ENCODE results near the gene MYO9B.
"Not testable (repeated sequence)": the region's sequence is repeated elsewhere in the genome, so short reads cannot be mapped to it uniquely, and the experiment has no call there.

MYO9B gene

DNA sequence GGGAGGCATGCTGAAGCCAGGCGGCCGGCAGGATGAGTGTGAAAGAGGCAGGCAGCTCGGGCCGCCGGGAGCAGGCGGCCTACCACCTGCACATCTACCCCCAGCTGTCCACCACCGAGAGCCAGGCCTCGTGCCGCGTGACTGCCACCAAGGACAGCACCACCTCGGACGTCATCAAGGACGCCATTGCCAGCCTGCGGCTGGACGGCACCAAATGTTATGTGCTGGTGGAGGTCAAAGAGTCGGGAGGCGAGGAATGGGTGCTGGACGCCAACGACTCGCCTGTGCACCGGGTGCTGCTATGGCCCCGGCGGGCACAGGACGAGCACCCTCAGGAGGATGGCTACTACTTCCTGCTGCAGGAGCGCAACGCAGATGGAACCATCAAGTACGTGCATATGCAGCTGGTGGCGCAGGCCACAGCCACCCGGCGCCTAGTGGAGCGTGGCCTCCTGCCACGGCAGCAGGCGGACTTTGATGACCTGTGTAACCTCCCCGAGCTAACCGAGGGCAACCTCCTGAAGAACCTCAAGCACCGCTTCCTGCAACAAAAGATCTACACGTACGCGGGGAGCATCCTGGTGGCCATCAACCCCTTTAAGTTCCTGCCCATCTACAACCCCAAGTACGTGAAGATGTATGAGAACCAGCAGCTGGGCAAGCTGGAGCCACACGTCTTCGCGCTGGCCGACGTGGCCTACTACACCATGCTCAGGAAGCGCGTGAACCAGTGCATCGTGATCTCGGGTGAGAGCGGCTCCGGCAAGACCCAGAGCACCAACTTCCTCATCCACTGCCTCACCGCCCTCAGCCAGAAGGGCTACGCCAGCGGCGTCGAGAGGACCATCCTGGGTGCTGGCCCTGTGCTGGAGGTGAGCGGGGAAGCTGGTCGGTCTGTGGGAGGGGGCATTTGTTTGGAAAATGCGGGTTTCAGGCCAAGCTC is 26.4 kb downstream of the MYO9B start:
- TF ChIP-seq, protein P1, sequence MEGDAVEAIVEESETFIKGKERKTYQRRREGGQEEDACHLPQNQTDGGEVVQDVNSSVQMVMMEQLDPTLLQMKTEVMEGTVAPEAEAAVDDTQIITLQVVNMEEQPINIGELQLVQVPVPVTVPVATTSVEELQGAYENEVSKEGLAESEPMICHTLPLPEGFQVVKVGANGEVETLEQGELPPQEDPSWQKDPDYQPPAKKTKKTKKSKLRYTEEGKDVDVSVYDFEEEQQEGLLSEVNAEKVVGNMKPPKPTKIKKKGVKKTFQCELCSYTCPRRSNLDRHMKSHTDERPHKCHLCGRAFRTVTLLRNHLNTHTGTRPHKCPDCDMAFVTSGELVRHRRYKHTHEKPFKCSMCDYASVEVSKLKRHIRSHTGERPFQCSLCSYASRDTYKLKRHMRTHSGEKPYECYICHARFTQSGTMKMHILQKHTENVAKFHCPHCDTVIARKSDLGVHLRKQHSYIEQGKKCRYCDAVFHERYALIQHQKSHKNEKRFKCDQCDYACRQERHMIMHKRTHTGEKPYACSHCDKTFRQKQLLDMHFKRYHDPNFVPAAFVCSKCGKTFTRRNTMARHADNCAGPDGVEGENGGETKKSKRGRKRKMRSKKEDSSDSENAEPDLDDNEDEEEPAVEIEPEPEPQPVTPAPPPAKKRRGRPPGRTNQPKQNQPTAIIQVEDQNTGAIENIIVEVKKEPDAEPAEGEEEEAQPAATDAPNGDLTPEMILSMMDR (IDR thresholded peaks at IDR 0.05; ENCODE audit: insufficient read depth, low read length, missing control alignments): no peak
- DNase-seq (ENCODE audit: low read depth, low spot score): no peak
- ChIA-PET POLR2A (no interaction called here), CTCF (interaction anchor here (0.6 to 1.2 kb wide), 4 partner anchors 8 to 337 kb away, joined by 3 to 5 read pairs (median 3); no protein-coding TSS in a partner anchor)
- H3K4me3 ChIP-seq (ENCODE audit: low read depth, low read length): no peak overlapping the region

GRCh38 chr19:17103177-17103576 is 27.6 kb downstream of the MYO9B start:
- CTCF ChIA-PET: interaction anchor here (0.6 to 1.2 kb wide), 3 partner anchors 9 to 338 kb away, joined by 3 to 5 read pairs (median 3); no protein-coding TSS in a partner anchor

GRCh38 chr19:17104679-17105078 is 29.1 kb downstream of the MYO9B start:
- TF ChIP-seq, protein P1 (IDR thresholded peaks at IDR 0.05; ENCODE audit: insufficient read depth, low read length, missing control alignments): no peak
- no peak for DNase-seq (ENCODE audit: low read depth, low spot score)
- ChIA-PET CTCF (interaction anchor here (1.1 kb wide), 1 partner anchor 13 kb away, joined by 3 read pairs; no protein-coding TSS in a partner anchor), POLR2A (no interaction called here)
- no peak overlapping the region for H3K4me3 ChIP-seq (ENCODE audit: low read depth, low read length)

More at GRCh38 chr19:17103177-17103576, 27.6 kb downstream of the MYO9B start:
- POLR2A ChIA-PET: no interaction called here
- no peak overlapping the region for H3K4me3 ChIP-seq (ENCODE audit: low read depth, low read length)
- TF ChIP-seq, protein P1 (IDR thresholded peaks at IDR 0.05; ENCODE audit: insufficient read depth, low read length, missing control alignments): peak; percentile 58
- DNase-seq (ENCODE audit: low read depth, low spot score): no peak

DNA sequence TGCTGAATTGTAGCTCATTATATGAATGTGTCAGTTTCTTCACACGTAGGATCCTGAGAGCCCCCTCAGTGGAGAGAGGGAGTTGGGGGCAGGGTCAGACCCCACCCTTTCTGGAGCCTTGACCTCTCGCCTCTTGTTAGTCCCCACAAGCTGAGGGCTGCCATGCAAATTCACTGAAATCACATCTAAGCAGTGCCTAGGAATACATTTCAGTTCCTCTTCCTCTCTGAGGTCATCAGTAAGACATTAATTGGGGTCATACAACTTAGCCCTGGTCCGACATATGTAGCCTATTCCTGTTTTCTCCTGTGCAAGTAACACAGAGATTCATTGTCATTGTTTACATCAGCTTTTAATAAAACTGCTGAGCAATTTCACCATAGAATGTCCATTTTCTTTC is 30.0 kb downstream of the MYO9B start:
- ChIA-PET CTCF (interaction anchor here (1.1 kb wide), 1 partner anchor 14 kb away, joined by 3 read pairs; no protein-coding TSS in a partner anchor), POLR2A (no interaction called here)
- DNase-seq (ENCODE audit: low read depth, low spot score): no peak
- no peak overlapping the region for H3K4me3 ChIP-seq (ENCODE audit: low read depth, low read length)
- TF ChIP-seq, protein P1 (IDR thresholded peaks at IDR 0.05; ENCODE audit: insufficient read depth, low read length, missing control alignments): no peak

DNA sequence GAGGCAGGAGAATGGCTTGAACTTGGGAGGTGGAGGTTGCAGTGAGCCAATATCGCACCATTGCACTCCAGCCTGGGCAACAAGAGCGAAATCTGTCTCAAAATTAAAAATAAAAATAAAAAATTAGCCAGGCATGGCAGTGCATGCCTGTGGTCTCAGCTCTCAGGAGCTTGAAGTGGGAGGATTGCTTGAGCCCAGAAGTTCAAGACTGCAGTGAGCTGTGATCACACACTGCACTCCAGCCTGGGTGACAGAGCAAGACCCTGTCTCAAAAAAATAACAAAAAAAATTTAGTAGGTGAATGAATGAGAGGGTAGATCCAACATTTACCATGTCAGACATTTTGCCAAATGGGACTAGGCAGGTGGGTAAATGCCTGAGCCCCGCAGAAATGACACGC is 31.4 kb downstream of the MYO9B start:
- DNase-seq (ENCODE audit: low read depth, low spot score); H3K4me3 ChIP-seq (ENCODE audit: low read depth, low read length); CTCF ChIA-PET: not testable (repeated sequence)
- POLR2A ChIA-PET: interaction anchor here (0.8 to 1.9 kb wide), 2 partner anchors 13 to 17 kb away, joined by 4 to 6 read pairs; no protein-coding TSS in a partner anchor

GRCh38 chr19:17107546-17108452 is 32.2 kb downstream of the MYO9B start:
- TF ChIP-seq, protein P1 (IDR thresholded peaks at IDR 0.05; ENCODE audit: insufficient read depth, low read length, missing control alignments): no peak
- ChIA-PET CTCF (interaction anchor here (0.9 to 2.0 kb wide), 4 partner anchors 13 to 29 kb away, joined by 3 to 6 read pairs (median 4); no protein-coding TSS in a partner anchor), POLR2A (interaction anchor here (1.0 to 1.9 kb wide), 6 partner anchors 10 to 32 kb away, joined by 3 to 8 read pairs (median 6); partner anchors contain the start of gene MYO9B)
- H3K4me3 ChIP-seq (ENCODE audit: low read depth, low read length): peak overlapping the region; percentile 24
- peak; percentile 83 for DNase-seq (ENCODE audit: low read depth, low spot score)
